GM21423 (cell line): ENCODE measurements around the gene SUPT6H.

Experiments used
- ATAC-seq: cut with Tn5 transposase; IDR thresholded peaks from one replicate; pipeline ENCODE4 v1.9.1; 2021; ENCODE audit warnings: mild to moderate bottlenecking, moderate library complexity; ENCODE audit not compliant: unreplicated experiment

The SUPT6H gene

DNA sequence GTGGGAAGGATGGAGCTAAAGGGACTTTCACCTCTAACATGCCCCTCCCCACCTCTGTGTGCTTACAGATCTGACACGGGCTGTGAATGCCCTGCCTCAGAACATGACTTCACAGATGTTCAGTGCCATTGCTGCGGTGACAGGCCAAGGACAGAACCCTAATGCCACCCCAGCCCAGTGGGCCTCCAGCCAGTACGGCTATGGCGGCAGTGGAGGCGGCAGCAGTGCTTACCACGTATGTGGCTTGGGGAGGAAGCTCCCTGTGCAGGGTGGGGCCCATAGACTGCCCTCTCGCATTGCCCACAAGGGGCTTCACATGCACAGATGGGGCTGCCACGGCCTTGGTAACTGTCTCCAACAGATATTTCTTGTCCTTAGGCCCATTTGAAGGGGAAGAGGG lies 38.3 kb downstream of the SUPT6H start:
- no peak for ATAC-seq

DNA sequence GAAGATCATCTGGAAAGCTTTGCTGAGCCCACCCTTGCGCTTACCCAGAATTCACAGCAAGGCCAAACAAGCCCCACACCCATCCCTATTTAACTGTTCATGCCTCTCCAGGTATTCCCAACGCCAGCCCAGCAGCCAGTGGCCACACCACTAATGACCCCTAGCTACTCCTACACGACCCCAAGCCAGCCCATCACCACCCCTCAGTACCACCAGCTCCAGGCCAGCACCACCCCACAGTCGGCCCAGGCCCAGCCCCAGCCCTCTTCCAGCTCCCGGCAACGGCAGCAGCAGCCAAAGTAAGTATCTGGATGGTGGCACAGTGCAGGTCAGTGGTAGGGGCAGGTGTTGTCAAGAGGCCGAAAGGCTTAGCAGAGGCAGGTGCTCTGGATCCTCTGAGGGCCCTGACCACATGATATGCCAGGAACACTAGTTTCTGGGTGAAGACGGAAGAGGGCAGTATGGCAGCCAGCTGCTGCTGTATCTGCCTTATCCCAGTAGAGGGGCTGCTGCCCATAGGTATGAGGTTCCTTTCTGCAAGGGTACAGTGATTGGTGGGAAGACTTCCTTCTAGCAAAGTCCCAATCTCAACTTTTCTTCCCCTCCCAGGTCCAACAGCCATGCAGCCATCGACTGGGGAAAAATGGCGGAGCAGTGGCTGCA lies 39.0 kb downstream of the SUPT6H start:
- ATAC-seq, result no peak

DNA sequence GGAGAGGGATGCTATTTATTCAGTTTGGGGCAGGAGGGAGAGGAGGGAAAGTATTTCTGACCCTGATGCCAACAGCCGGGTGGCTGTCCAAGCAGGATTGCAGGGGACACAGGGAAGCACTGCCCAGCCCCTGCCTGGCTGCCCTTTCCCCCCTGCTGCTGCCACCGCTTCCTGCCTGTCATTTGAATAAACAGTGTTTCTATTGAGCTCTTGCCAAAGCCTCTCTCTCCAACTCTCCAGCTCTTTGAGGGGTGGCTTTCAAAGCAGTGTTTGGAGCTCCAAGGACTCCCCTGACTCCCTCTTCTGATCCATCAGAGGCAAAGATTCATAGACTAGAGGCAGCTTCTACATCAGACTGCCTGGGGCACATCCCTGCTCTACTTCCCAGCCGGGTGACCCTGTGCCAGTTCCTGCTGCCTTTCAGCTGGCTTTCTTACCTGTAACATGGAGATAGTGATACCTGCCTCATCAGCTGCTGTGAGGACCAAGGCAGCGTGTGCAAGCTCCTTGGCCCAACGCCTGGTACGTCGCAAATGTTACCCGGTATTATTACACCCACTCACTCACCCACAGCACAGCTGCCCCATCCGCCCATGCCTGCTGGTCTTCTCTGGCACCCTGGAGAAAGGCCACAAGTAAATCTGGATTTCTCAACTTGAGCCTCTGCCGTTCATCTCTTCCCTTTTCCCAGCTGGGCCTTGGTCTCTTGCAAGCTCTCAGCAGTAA lies 40.2 kb downstream of the SUPT6H start:
- ATAC-seq, result no peak

DNA sequence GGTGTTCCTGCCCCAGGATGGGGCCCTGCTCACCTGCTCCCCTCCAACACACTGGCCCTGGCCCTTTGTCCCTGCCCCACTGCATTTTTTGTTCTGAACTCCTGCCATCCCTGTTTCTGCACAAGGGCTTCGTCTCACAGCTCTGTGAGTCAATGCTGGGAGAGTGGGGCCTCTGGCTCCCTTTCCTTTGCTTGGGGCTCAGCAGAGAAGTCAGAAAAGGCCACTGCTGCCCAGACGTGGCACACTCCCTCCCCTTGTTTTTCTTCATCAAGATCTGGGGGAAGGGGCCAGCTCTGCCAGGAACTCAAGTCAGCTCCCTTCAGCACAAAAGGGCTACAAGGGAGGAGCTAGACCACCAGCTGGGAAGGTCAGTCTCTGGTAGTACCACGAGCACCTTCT lies 40.7 kb downstream of the SUPT6H start:
- no peak for ATAC-seq

DNA sequence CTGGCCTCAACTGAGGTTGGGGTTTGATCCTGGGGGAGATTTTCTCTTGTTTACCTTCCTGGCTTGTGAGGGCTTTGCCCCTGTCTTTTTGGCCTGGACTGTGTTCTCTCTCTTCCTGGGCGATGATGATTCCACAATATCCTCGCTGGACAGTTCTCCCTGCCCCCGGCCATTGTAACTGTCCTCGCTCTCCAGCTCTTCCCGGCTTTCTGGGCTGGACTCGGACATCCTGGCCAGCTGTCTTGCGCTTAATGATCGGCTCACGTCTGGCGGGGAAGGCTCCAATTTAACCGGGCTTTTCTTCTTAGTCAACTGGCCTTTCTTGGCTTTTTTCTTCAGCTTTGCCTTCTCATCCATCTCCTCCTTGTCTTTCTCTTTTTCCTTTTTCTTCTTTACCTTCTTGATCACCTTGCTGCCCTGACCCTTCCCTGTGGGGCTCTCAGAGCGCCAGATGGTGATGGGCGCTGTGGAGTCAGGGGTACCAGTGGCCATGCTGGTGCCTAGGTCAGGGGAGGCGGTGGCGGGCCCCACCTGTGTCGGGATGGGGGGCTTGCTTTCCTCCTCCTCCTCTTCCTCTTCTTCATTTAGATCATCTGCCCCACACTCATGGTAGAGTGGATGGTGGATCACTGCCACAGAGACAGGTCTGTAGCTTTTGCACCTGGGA lies 41.7 kb downstream of the SUPT6H start:
- no peak for ATAC-seq

DNA sequence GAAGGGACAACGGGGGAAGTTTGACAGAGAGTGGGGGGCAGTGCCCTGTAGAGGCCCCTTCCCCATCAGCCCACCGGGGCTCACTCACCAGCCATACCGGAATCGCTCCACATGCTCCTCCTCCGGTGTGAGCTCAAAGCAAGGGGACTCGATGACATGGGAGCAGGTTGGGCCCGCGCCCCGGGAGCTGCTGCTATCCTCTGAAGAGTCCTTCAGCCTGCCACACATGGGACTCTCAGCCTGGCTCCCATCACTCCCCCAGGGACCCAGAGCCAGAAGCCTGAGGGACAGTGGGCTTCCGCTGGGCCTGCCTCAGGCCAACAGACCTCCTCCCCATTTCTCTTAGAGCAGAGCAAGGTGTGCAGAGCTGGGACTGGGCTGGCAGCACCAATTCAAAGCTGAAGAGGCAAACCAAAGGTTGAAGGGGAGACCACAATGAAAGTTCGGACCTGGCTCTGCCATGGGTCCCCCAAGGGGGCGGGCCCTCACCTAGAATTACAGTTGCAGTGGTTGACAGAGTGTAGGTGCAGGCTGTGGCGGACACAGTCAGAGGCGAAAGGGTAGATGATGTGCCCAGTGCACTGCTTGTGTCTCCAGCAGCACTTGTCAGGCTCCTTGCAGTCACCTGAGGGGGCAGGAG lies 42.3 kb downstream of the SUPT6H start:
- no peak for ATAC-seq

DNA sequence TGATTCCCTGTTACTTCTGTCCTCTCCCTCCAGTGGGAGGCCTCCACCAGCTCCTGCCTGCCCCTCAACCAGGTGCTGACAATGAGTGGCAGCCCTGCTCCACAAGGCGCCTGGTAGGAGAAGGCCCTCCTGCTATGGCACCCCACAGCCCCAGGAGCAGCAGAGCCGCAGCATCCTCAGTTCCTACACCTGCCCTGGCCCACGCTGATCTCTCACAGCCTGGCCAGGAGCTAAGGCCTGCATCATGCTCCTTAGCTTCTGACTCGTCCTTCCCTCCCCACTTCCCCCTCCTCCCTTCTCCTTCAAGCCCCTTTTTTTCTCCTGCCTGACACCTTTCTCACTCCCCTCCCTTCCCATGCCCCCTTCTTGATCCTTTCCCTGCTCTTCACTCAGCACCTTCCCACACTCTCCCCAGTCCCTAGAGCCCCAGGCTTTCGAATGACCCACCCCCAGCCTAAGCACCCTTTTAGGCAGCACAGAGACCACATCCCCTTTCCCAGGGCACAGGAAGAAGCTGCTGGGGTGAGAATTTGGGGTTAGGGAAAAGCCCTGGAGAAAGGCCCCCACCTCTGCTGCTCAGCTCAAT lies 43.2 kb downstream of the SUPT6H start:
- ATAC-seq, result no peak

DNA sequence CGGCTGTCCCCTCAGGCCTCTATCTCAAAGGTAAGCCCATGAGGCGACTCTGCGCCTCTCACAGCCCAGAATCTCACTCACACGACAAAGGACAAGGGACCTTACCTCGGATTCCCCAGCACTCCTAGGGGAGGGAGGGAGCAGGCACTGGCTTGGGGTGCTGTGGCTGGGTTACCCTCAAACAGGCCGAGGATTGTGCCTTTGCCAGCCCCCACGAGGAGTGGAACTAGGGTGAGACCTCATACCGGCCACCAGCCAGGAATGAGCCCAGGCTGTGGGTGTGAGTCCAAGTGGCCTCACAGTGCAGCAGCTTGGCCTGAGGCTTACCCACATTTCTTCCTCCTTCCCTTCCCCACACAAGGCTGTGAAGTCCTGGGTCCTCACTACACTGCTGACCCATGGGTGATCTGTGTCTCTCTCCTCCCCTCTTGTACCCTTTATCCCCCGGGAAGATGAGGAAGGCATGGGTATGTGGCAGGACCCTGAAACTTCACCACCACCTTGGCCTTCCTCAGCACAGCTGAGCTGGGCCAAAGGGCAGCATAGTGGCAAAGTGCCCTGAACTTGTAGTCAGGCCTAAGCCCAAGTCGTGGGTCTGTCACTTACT lies 43.8 kb downstream of the SUPT6H start:
- ATAC-seq, result no peak

DNA sequence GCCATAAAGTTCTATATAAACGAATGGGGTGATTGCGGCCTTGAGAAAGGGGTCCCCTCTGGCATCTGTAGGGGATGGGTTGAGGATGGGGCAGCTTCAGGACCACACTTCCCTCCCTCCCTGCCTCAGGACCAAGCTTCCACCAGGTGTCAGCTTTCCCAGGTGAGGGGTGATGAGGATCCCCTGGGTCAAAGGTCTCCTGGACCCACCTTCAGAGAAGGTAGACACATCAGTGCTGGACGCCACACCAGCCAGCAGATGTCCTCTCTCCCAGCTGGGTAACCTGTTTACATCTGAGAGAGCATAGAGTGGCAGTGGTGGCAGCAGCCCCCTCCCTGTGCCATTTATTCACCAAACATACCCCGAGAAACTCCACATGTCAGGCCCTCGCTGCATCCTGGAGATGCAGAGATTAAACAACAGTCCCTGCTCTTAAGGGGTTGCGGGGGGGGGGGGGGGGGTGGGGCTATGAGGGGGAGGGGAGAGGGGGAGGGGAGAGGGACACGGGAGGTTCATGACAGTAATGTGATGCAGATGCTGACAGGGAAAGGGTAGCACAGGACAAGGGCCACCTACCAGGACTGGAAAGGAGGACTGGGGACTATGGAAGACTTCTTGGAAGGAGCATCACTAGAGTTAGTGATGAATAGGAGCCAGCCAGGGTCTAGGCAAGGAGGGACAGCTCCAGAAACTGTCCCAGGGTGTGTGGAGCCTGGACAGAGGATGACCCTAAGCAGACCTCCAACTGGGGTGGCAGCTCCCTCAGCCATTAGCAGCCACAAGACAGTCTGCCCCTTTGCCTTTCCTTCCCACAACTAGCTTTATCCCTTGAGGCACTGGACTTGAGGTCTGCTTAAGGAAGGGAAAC lies 44.7 kb downstream of the SUPT6H start:
- ATAC-seq, result no peak

DNA sequence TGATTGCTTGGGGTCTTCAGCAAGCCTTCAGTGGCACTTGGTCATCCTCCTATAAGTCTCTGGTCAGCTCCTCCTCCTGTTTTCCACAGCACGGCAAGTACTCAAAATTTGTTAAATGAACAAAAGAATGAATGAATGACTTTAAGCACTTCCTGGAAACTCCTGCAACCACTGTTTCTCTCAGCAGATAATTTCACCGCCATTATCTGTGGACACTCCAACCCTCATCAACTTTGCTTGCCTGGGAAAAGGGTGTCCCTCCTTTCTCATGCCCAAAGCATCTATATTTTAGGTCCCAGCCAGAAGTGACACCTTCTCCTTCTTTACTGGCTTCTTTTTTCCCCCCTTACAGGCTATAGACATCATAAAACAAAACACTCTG lies 45.3 kb downstream of the SUPT6H start:
- no peak for ATAC-seq

DNA sequence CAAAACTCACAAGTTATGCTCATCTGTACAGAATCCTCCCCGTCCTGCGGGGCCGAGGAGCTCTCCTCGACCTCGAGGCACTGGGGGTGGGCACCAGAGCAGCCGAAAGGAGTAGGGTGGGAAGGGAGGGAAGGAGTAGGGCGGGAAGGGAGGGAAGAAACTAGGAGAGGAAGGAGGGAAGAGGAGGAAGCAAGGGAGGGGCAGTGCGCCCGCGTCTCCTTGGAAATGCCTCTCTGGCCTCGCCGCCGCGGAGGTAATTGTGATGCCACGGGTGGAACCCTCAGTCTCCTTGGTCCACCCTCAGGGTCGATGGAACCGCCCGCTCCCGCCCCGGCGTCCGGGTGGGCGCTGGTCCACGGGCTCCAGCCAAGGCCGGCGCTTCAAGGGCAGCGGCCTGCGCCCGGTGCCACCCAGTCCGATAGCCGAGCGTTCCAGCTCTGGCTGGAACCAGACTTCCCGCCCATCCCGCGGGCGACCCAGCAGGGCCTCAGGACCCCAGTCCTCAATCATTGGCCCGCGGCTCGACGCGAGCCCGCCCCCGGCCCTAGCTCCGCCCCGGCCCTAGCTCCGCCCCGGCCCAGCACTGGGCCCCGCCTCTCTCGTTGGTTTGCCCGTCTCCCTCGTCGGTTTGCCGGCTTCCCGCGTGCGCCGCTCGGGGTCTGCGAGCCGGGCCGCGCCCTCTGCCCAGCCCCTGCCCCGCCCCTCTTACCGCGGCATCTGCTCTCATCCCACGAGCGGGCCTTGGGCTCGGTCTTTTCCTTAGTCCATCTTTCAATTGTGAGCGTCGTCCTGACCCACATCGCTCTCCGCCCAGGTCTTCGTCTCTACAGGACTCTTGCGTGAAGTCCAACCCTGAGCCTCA lies 49.1 kb downstream of the SUPT6H start:
- peak; percentile 75 for ATAC-seq

DNA sequence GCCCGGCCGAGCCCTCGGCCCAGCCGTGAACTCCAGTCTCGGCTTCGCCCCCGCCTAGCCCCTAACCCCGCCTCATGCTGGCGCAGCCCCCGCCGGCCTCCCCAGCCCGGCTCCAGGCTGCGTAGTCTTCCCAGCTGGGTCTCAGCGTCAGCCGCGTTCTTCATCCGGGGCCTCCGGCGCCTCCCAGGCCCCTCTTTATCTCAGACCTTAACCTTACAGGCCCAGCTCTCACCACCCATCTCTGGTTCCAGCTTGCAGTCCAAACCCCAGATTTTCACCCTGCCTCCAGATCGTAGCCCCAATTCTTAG lies 49.7 kb downstream of the SUPT6H start, which contains the start of gene PROCA1:
Gene PROCA1, minus strand, starts transcription at position 166 of the 309 bp plus-strand sequence. CDS start 228 bp downstream, outside the sequence.
- ATAC-seq, result peak; percentile 4

DNA sequence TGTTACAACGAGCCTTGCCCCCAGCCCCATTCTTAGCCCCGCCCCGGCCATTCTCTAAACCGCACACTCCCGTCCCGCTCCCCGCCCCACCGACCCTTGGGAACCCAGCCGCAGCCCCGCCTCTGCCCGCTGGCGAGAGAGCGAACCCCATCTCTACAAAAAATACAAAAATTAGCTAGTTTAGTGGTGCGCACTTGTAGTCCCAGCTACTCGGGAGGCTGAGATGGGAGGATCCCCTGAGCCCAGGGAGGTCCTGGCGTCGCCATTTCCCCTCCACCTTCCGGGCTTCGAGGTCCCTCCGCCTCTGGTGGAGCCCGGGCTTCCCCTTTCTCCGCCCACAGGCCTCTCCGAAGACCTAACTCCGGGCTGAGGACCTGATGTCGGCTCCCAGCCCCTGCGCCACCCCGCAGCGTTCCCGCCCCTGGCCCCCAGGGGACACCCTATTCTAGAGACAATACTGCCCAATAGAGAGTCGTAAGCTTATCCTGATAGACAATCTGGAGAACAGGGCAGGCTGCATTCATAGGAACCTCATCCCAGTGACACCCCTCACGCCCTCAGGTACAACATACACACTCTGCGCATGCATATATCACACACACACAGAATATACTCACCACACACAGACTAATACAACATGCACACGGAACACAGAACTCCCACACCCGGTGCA lies 50.2 kb downstream of the SUPT6H start:
- peak; percentile 24 for ATAC-seq

DNA sequence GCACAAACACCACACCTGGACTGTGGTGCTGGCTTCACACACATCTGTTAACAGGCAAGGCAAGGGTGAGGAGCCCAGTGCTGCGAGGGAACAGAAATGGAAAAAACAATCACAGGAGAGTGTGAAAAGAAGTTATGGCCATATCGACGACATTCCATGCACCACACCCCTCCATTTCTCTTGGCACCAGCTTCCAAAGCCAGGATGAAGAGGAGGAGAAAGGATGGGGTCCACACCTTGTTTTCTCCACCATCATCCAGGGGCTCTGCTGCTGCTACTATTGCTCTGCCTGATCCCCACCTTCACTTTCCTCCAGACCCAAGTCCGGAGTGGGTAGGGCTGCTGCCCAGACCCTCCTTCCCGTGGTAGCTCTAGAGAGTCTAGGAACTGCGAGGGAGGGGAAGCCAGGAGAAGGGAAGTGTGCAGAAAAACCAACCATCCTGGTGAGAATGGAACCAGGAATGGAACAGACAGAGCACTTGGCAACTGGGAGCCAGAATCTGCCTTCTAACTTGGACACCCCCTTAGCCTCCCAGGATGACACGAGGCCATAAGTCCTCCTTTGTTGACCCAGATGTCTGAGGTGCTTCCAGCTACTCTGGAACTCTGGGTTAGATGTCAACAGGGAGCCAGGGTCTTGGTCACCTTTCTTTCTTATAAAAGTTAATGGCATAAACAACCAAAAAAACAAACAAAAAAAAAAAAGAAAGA lies 50.9 kb downstream of the SUPT6H start:
- no peak for ATAC-seq

DNA sequence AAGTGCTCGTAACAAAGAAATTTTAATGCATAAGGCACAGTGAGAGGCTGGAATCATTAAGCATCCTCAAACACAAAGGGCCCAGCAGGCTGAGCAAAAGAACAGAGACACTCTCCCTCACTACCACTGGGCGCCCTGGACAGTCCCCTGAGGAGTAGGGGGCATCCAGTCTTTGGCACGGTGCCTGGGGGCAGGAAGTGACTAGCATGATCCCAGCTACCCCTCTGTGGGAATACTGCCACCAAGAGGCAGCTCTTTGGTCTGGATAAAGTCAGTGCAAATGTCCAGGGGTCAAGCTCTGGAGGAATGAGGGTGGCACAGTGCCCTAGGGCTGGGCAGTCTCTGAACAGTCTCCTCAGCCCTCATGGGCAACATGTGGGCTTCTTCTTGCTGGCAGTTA lies 52.3 kb downstream of the SUPT6H start:
- no peak for ATAC-seq

DNA sequence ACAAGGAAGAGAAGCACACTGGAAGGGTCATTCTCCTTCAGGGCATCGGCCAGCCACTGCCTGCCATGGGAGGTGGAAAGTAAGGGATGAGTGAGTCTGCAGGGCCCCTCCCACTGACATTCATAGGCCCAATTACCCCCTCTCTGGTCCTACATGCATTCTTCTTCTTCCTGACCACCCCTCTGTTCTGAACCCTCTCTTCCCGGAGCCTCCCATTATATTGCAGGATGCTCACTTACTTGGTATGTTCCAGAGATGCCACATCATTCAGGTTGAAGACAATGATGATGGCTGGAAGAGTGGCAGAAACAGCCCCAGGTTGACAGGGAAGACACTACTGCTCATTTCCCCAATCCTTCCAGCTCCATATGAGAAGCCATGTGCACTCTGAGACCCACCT lies 53.2 kb downstream of the SUPT6H start:
- ATAC-seq, result no peak

DNA sequence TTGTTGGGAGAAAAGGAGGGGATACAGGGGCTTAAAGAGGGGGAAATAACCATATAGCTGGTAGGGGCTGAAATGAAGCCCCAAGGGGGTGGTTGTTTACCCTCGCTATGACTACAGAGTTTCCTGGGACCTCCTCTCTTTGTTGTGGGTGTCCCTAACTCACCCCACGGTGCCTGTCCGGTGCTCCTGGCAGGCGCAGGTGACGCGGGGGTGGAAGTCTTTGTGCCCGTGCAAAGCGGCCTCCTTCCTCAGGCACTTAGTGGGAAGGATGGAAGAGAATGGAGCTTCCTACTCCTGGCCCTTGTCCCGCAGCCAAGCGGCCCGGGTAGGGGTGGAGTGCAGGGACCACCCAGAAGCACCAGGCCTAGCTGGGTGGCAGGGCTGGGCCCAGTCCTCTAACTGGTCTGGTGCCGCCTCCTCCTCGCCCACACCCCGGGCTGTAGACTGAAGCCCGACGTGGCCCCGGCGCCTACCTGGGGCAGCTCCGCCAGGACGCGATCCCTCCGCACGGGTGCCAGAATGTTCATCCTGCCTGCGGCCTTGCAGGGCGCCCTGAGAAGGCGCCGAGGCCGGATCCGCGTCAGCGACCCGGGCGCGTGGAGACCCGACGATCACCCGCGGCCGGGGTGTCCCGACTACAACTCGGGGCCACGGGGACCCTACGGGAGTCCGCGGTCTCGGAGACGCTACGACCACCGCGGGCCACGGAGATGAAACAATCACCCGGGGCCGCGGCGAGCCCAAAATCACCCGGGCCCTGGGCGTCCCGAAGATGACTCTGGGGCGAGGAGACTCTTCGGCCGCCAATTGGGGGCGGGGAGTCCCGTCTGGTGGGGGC lies 55.0 kb downstream of the SUPT6H start:
- no peak for ATAC-seq
